PC-9 (cell line): Measurements from ENCODE around the gene LRIG2. TPM values are rescaled to one million over a fixed set of nuclear protein-coding genes. Genes with fewer than 3 reads are reported as not detected.

Source experiments
- BruUV-seq: library from RNA; stranded (reverse); fragments of 400-500 nt; replicated peaks from 2 replicates; lab custom pipeline; 2021; lab: Mats Ljungman, UMichigan
- CTCF ChIA-PET: fragments of 300-600 bp; sonication (Branson Sonifier 250); formaldehyde crosslinking; loops from one replicate; lab custom pipeline; 2022; ENCODE audit warnings: antibody characterized with exemption; lab: Charles Lee
- POLR2A ChIA-PET: fragments of 300-600 bp; sonication (Branson Sonifier 250); formaldehyde crosslinking; loops from one replicate; lab custom pipeline; 2022; ENCODE audit warnings: antibody characterized with exemption; ENCODE audit not compliant: unreplicated experiment; lab: Charles Lee
- DNase-seq, 2 experiments: peaks; one replicate each; pipeline versions ENCODE4 v3.0.0 to v3.0.0-alpha.2; 2015 to 2022; ENCODE audit warnings: mixed read lengths in 1 of 2
- H2AFZ ChIP-seq: fragments of 200-600 bp; sonication (generic); 2 replicates; pipeline ENCODE4 v1.8.1; 2017; ENCODE audit warnings: antibody characterized with exemption
- H3F3A ChIP-seq: fragments of 200-600 bp; sonication (generic); 2 replicates; pipeline ENCODE4 v1.8.1; 2017; ENCODE audit warnings: antibody characterized with exemption, mild to moderate bottlenecking, low read depth; ENCODE audit not compliant: insufficient read depth
- H3K27ac ChIP-seq: fragments of 200-600 bp; sonication (generic); 2 replicates; pipeline ENCODE4 v1.6.1; 2016; ENCODE audit warnings: mixed run types
- H3K27me3 ChIP-seq: fragments of 200-600 bp; sonication (generic); 2 replicates; pipeline ENCODE4 v1.6.1; 2016; ENCODE audit warnings: low read depth, mixed run types; ENCODE audit not compliant: insufficient read depth
- H3K36me3 ChIP-seq: fragments of 200-600 bp; sonication (generic); 2 replicates; pipeline ENCODE4 v1.6.1; 2016; ENCODE audit warnings: low read depth, mixed run types
- H3K4me1 ChIP-seq: fragments of 200-600 bp; sonication (generic); replicated peaks from 2 replicates; pipeline ENCODE4 v1.6.1; 2016; ENCODE audit warnings: mixed run types; ENCODE audit not compliant: insufficient read depth
- H3K4me2 ChIP-seq: fragments of 200-600 bp; sonication (generic); 2 replicates; pipeline ENCODE4 v1.6.1; 2017; ENCODE audit warnings: mixed run types
- H3K4me3 ChIP-seq: fragments of 200-600 bp; sonication (generic); 2 replicates; pipeline ENCODE4 v1.6.1; 2016; ENCODE audit warnings: mixed run types
- H3K79me2 ChIP-seq: fragments of 200-600 bp; sonication (generic); 2 replicates; pipeline ENCODE4 v1.6.1; 2017; ENCODE audit warnings: low read depth, mixed run types
- H3K9me2 ChIP-seq: fragments of 200-600 bp; sonication (generic); 2 replicates; pipeline ENCODE4 v1.8.1; 2017; ENCODE audit warnings: mild to moderate bottlenecking; ENCODE audit not compliant: insufficient read depth
- H3K9me3 ChIP-seq: fragments of 200-600 bp; sonication (generic); 2 replicates; pipeline ENCODE4 v1.8.1; 2016; ENCODE audit warnings: low read depth; ENCODE audit not compliant: insufficient read depth
- H4K20me1 ChIP-seq: fragments of 200-600 bp; sonication (generic); 2 replicates; pipeline ENCODE4 v1.8.1; 2017; ENCODE audit not compliant: insufficient read depth
- EZH2 ChIP-seq: fragments of 200-600 bp; sonication (generic); IDR thresholded peaks from 2 replicates; pipeline ENCODE4 v1.8.0; 2017; ENCODE audit warnings: antibody characterized with exemption, low read depth
- intact Hi-C: fragments of 100-400 bp; cut with micrococcal nuclease; formaldehyde crosslinking; loops from one replicate; pipeline ENCODE4 v1.10.0; 2022; ENCODE audit not compliant: unreplicated experiment
- total RNA-seq: library from RNA; stranded (reverse); gene quantifications from 2 replicates; pipeline ENCODE4 v1.2.3, GENCODE V29; 2021
- TF ChIP-seq, protein P1 (sequence below): fragments of 200-600 bp; sonication (generic); conservative IDR thresholded peaks from 2 replicates; pipeline ENCODE4 v1.6.1; 2017; ENCODE audit warnings: mixed run types, antibody characterized with exemption, mild to moderate bottlenecking, moderate library complexity

LRIG2 gene
- total RNA-seq, 1 experiment from 2014 or later, result 10.6 TPM

GRCh38 chr1:113027449-113027848 lies 45.5 kb upstream of the LRIG2 start:
- H4K20me1 ChIP-seq, result no peaks in the 10 kb centered on the region
- ChIA-PET POLR2A (no interaction called here), CTCF (no interaction called here)
- no peaks in the 10 kb centered on the region for H3K4me1 ChIP-seq
- no peak overlapping the region for H3K27ac ChIP-seq
- H3K79me2 ChIP-seq, result no peaks in the 10 kb centered on the region
- DNase-seq, result no peak
- H3K9me3 ChIP-seq, result no peaks in the 10 kb centered on the region
- no peak overlapping the region for H3K4me3 ChIP-seq
- intact Hi-C loops, result no loop called here
- H3K27me3 ChIP-seq, result no peaks in the 10 kb centered on the region
- BruUV-seq, result no TSS peak
- H3K9me2 ChIP-seq, result no peaks in the 10 kb centered on the region
- H3F3A ChIP-seq, result no peaks in the 10 kb centered on the region; the same call in 1 of the 2 replicates
- H3K36me3 ChIP-seq, result no peaks in the 10 kb centered on the region
- H2AFZ ChIP-seq, result no peak overlapping the region
- no peak for TF ChIP-seq EZH2
- TF ChIP-seq, protein P1, sequence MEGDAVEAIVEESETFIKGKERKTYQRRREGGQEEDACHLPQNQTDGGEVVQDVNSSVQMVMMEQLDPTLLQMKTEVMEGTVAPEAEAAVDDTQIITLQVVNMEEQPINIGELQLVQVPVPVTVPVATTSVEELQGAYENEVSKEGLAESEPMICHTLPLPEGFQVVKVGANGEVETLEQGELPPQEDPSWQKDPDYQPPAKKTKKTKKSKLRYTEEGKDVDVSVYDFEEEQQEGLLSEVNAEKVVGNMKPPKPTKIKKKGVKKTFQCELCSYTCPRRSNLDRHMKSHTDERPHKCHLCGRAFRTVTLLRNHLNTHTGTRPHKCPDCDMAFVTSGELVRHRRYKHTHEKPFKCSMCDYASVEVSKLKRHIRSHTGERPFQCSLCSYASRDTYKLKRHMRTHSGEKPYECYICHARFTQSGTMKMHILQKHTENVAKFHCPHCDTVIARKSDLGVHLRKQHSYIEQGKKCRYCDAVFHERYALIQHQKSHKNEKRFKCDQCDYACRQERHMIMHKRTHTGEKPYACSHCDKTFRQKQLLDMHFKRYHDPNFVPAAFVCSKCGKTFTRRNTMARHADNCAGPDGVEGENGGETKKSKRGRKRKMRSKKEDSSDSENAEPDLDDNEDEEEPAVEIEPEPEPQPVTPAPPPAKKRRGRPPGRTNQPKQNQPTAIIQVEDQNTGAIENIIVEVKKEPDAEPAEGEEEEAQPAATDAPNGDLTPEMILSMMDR, result no peak
- H3K4me2 ChIP-seq, result no peak overlapping the region

DNA sequence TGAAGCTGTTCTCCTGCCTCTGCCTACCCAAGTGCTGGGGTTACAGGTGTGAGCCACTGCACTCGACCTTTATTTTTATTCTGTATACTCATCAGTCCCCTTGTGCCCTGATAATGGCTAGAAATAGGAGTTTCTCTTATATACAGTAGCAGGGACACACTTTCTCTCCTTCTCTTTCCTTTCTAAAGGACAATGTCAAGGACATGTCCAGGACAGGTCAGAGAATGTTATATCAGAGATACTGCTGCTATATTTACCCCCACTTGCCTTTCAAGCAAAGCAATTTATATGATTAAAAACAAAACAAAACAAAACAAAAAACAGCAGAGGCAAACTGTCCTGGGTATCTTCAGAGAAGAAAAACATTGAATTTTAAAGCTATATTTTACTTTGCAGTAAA lies 43.2 kb upstream of the LRIG2 start:
- no peaks in the 10 kb centered on the region for H3K79me2 ChIP-seq
- TF ChIP-seq EZH2, result no peak
- TF ChIP-seq, protein P1, result no peak
- no peak overlapping the region for H3K27ac ChIP-seq
- no peaks in the 10 kb centered on the region for H3K27me3 ChIP-seq
- H3F3A ChIP-seq, result no peaks in the 10 kb centered on the region; the same call in 1 of the 2 replicates
- no TSS peak for BruUV-seq
- H3K9me2 ChIP-seq, result no peaks in the 10 kb centered on the region
- no peak overlapping the region for H2AFZ ChIP-seq
- H3K4me1 ChIP-seq, result peaks cover 3% of the 10 kb centered on the region
- H4K20me1 ChIP-seq, result no peaks in the 10 kb centered on the region
- no peak for DNase-seq
- H3K9me3 ChIP-seq, result no peaks in the 10 kb centered on the region
- CTCF ChIA-PET, result no interaction called here
- POLR2A ChIA-PET, result interaction anchor here (0.5 kb wide), 1 partner anchor 43 kb away, joined by 4 read pairs; the partner anchor contains the start of gene LRIG2
- no peak overlapping the region for H3K4me3 ChIP-seq
- H3K36me3 ChIP-seq, result no peaks in the 10 kb centered on the region
- no peak overlapping the region for H3K4me2 ChIP-seq
- intact Hi-C loops, result no loop called here

- no peak for DNase-seq
- H3K27ac ChIP-seq, result no peak overlapping the region
- no peak for TF ChIP-seq EZH2
- TF ChIP-seq, protein P1, result no peak
Observed at GRCh38 chr1:113031171-113031933, 41.6 kb upstream of the LRIG2 start.

More at GRCh38 chr1:113031171-113031933, 41.6 kb upstream of the LRIG2 start:
- H3K4me1 ChIP-seq, result peaks cover 17% of the 10 kb centered on the region
- no peaks in the 10 kb centered on the region for H3F3A ChIP-seq
- no peaks in the 10 kb centered on the region for H3K9me2 ChIP-seq
- no peaks in the 10 kb centered on the region for H3K27me3 ChIP-seq
- H3K79me2 ChIP-seq, result no peaks in the 10 kb centered on the region
- H3K9me3 ChIP-seq, result no peaks in the 10 kb centered on the region
- ChIA-PET CTCF (no interaction called here), POLR2A (no interaction called here)
- no peak overlapping the region for H3K4me3 ChIP-seq
- BruUV-seq, result no TSS peak
- no peak overlapping the region for H3K4me2 ChIP-seq
- H4K20me1 ChIP-seq, result no peaks in the 10 kb centered on the region
- intact Hi-C loops, result no loop called here
- H2AFZ ChIP-seq, result no peak overlapping the region
- no peaks in the 10 kb centered on the region for H3K36me3 ChIP-seq
